Activated naive CD8-positive, alpha-beta T cell treated with anti-CD3 and anti-CD28 coated beads, Interleukin-2, amount 50 U/mL, for 24 hours (primary cell): ENCODE results near the gene DCST2.
A peak's percentile ranks its signal among the peaks of the same experiment; 100 is the strongest.

Source experiments
- ATAC-seq: fragments of 150-1000 bp; cut with Tn5 transposase; one replicate; pipeline ENCODE4 v1.10.0; 2021
- DNase-seq: peaks from one replicate; pipeline ENCODE4 v3.0.0; 2021
- H3K27ac Mint-ChIP-seq: one replicate; pipeline ENCODE4 v1.8.0; 2021; ENCODE audit warnings: mild to moderate bottlenecking, mixed read lengths
- H3K27me3 Mint-ChIP-seq: one replicate; pipeline ENCODE4 v1.8.0; 2021; ENCODE audit warnings: mixed read lengths
- H3K36me3 Mint-ChIP-seq: one replicate; pipeline ENCODE4 v1.8.0; 2021; ENCODE audit warnings: low read depth, mixed read lengths
- H3K4me1 Mint-ChIP-seq: one replicate; pipeline ENCODE4 v1.8.0; 2021; ENCODE audit warnings: mixed read lengths
- H3K4me3 Mint-ChIP-seq: one replicate; pipeline ENCODE4 v1.8.0; 2021; ENCODE audit warnings: mild to moderate bottlenecking, moderate library complexity, mixed read lengths
- H3K9me3 Mint-ChIP-seq: one replicate; pipeline ENCODE4 v1.8.0; 2021; ENCODE audit warnings: mixed read lengths

DCST2 gene

GRCh38 chr1:154971341-154971998 lies 62.1 kb downstream of the DCST2 start:
- Mint-ChIP-seq H3K36me3 (peaks cover 3% of the 10 kb centered on the region), H3K4me1 (peaks cover 29% of the 10 kb centered on the region), H3K27ac (peak overlapping the region; percentile 32), H3K9me3 (no peaks in the 10 kb centered on the region), H3K4me3 (no peak overlapping the region), H3K27me3 (no peaks in the 10 kb centered on the region)
- ATAC-seq = no peak
- no peak for DNase-seq

- ATAC-seq = no peak
- peak within 1 kb of the TSS; percentile 76 for H3K27ac Mint-ChIP-seq
These were observed 62.8 kb downstream of the DCST2 start, which contains the start of gene SHC1 for GRCh38 chr1:154970631-154971340. TSS of gene SHC1 (minus strand) at chr1:154970747. CDS start at chr1:154970526, 221 bp downstream.

GRCh38 chr1:154969860-154970452 lies 63.6 kb downstream of the DCST2 start:
- Mint-ChIP-seq H3K4me1 (peaks cover 29% of the 10 kb centered on the region), H3K9me3 (no peaks in the 10 kb centered on the region), H3K36me3 (peaks cover 8% of the 10 kb centered on the region), H3K4me3 (no peak overlapping the region), H3K27me3 (no peaks in the 10 kb centered on the region), H3K27ac (peak overlapping the region; percentile 43)
- DNase-seq (no peak), ATAC-seq (no peak)

More at GRCh38 chr1:154970631-154971340, 62.8 kb downstream of the DCST2 start, which contains the start of gene SHC1:
- Mint-ChIP-seq H3K4me3 (no peak within 1 kb of the TSS), H3K4me1 (peaks cover 29% of the 10 kb centered on the region), H3K36me3 (peaks cover 1% of the 10 kb centered on the region), H3K9me3 (no peaks in the 10 kb centered on the region), H3K27me3 (no peaks in the 10 kb centered on the region)
- peak; percentile 59 for DNase-seq

- ATAC-seq = no peak
- Mint-ChIP-seq H3K4me1 (peaks cover 29% of the 10 kb centered on the region), H3K4me3 (no peak overlapping the region), H3K27ac (peak overlapping the region; percentile 19), H3K9me3 (no peaks in the 10 kb centered on the region), H3K27me3 (no peaks in the 10 kb centered on the region), H3K36me3 (peaks cover 8% of the 10 kb centered on the region)
- no peak for DNase-seq
These were observed 64.3 kb downstream of the DCST2 start for GRCh38 chr1:154969246-154969645.

GRCh38 chr1:154968731-154969130 lies 64.8 kb downstream of the DCST2 start:
- peak overlapping the region; percentile 19 for H3K27ac Mint-ChIP-seq
- H3K4me3 Mint-ChIP-seq = no peak overlapping the region
- DNase-seq = no peak
- no peak for ATAC-seq
- H3K4me1 Mint-ChIP-seq = peaks cover 32% of the 10 kb centered on the region
- H3K36me3 Mint-ChIP-seq = peaks cover 11% of the 10 kb centered on the region
- no peaks in the 10 kb centered on the region for H3K9me3 Mint-ChIP-seq
- no peaks in the 10 kb centered on the region for H3K27me3 Mint-ChIP-seq
